NB4 (cell line): ENCODE data around the gene GARIN6.

Experiments
- DNase-seq: peaks from one replicate; pipeline ENCODE4 v3.0.0; 2010; ENCODE audit warnings: low read depth
- H3K4me3 ChIP-seq: one replicate; pipeline ENCODE4 v1.5.1; 2011; ENCODE audit warnings: mild to moderate bottlenecking, low read depth, low read length, moderate library complexity
- MYC ChIP-seq: IDR thresholded peaks from 2 replicates; pipeline ENCODE4 v1.6.1; 2011; ENCODE audit warnings: low read depth, low read length
- POLR2A ChIP-seq: IDR thresholded peaks from 2 replicates; pipeline ENCODE4 v1.6.1; 2011; ENCODE audit warnings: mild to moderate bottlenecking; ENCODE audit not compliant: insufficient read length; ENCODE audit errors: extremely low read depth
- TF ChIP-seq, protein P1 (sequence below): IDR thresholded peaks from 2 replicates; pipeline ENCODE4 v1.6.1; 2011; ENCODE audit warnings: low read depth, low read length
- TF ChIP-seq, protein P2 (sequence below): IDR thresholded peaks from one replicate; pipeline ENCODE4 v1.5.1; 2012; ENCODE audit warnings: low read depth, low read length

Gene GARIN6

DNA sequence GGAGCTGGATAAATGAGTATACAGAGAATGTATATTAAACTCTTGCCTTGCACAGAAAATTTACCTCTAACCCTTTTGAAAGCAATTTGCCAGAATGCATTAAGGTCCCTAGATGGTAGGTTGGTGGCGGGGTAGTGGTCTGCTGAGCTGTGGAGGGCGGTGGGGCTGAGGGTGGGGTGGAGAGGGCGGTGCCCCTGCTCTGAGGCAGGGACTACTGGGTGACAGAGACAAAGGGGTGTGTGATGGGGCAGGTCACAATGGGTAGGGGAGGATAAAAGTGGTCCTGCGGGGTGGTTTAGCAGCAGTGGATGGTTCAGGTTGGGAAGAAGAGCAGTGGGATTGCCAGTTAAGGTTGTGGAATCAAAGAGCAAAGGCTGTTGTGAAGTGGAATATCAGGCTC is at the start of gene GARIN6:
Gene GARIN6, plus strand, starts transcription at position 301 of the 400 bp plus-strand sequence. CDS start 422 bp downstream, outside the sequence.
- DNase-seq: no peak
- TF ChIP-seq, protein P1, sequence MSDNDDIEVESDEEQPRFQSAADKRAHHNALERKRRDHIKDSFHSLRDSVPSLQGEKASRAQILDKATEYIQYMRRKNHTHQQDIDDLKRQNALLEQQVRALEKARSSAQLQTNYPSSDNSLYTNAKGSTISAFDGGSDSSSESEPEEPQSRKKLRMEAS: no peak
- TF ChIP-seq MYC (no peak), POLR2A (no peak)
- TF ChIP-seq, protein P2, sequence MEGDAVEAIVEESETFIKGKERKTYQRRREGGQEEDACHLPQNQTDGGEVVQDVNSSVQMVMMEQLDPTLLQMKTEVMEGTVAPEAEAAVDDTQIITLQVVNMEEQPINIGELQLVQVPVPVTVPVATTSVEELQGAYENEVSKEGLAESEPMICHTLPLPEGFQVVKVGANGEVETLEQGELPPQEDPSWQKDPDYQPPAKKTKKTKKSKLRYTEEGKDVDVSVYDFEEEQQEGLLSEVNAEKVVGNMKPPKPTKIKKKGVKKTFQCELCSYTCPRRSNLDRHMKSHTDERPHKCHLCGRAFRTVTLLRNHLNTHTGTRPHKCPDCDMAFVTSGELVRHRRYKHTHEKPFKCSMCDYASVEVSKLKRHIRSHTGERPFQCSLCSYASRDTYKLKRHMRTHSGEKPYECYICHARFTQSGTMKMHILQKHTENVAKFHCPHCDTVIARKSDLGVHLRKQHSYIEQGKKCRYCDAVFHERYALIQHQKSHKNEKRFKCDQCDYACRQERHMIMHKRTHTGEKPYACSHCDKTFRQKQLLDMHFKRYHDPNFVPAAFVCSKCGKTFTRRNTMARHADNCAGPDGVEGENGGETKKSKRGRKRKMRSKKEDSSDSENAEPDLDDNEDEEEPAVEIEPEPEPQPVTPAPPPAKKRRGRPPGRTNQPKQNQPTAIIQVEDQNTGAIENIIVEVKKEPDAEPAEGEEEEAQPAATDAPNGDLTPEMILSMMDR: no peak
- H3K4me3 ChIP-seq: no peak within 1 kb of the TSS

DNA sequence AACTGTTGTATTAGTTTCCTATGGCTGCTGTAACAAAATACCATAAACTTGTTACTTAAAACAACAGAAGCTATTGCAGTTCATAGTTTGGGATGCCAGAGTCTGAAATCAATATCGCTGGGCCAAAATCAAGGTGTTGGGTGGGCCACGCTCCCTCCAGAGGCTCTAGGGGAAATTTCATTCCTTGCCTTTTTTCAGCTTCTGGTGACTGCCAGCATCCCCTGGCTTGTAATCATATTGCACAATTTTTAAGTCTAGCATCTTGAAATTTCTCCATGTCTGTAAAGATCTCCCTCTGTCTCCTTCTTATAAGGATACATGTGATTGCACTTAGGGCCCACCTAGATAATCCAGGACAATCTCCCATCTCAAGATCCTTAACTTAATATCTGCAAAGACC is 48.8 kb upstream of the GARIN6 start:
- DNase-seq: no peak
- TF ChIP-seq, protein P2: no peak
- TF ChIP-seq, protein P1: no peak
- H3K4me3 ChIP-seq: no peak overlapping the region

DNA sequence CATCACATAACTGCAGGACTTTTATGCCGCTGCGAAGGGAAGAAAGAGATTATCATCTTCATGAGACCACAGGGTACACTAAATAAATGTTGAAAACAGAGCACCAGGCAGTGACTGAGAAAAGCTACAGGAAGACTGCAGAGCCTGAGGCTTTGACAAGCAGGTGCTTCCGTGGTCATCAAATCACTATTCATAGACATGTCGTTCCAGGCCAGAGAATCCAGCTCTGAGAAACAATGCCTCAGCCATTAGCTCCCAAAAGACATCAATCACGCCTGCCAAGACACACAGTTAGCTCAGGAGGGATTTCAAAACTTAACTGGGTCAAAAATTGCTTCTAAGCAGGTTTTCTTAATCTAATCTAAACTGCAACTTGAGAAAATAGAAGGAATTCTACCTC is 47.2 kb upstream of the GARIN6 start:
- H3K4me3 ChIP-seq: no peak overlapping the region
- TF ChIP-seq, protein P2: no peak
- TF ChIP-seq, protein P1: no peak
- no peak for TF ChIP-seq MYC
- TF ChIP-seq POLR2A: no peak
- no peak for DNase-seq

DNA sequence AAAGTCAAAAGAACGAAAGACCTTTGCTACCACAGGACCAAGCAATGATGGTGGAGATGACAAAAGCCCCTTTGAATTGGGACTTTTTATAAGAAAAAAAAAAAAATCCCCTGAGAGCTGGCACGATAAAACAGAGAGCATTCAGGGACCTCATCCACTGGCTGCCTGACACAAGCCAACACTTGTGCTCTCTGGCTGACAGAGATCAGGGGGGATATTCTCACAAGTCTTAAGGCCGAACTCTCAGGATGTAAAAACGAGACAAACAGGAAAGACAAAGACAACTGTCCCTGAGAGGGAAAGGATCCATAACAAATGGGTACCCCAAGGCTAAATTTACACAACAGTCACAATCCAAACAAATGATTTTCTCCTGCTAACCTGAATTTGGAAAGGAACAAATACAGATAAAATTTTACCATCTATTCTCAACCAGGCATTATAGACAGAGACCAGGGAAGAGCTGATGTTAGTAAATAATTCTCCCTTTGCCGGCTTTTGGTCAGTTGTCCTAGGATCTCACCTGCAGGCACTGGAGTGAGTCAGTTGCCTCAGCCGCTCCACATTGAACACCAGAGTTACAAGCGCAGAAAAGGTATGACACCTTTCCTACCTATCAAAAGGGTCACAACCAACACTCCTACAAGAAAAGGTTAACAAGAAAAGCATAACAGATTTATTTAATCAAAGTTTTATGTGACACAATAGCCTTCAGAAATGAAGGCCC is 37.9 kb upstream of the GARIN6 start:
- DNase-seq: no peak
- TF ChIP-seq, protein P1: no peak
- TF ChIP-seq, protein P2: no peak
- TF ChIP-seq MYC (no peak), POLR2A (no peak)
- H3K4me3 ChIP-seq: no peak overlapping the region

DNA sequence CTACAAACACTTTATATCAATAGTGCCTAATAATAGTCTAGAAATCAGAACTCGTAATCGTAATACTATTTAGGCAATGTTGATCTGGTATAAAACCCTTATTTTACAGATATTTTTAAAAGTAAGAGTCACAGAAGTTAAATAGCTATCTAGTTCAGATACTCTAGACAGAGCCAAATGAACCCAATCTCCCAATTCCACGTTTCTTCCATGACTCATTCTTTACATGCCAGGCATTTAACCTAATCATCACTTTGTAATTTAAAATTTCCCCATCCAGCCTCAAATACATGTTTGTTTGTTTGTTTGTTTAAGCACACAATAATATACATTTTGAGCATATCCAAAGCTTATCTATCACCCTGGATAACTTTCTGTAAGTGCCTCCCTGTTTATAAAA is 36.4 kb upstream of the GARIN6 start:
- no peak for TF ChIP-seq POLR2A
- TF ChIP-seq, protein P2: no peak
- no peak for TF ChIP-seq MYC
- TF ChIP-seq, protein P1: no peak
- H3K4me3 ChIP-seq: no peak overlapping the region
- no peak for DNase-seq

DNA sequence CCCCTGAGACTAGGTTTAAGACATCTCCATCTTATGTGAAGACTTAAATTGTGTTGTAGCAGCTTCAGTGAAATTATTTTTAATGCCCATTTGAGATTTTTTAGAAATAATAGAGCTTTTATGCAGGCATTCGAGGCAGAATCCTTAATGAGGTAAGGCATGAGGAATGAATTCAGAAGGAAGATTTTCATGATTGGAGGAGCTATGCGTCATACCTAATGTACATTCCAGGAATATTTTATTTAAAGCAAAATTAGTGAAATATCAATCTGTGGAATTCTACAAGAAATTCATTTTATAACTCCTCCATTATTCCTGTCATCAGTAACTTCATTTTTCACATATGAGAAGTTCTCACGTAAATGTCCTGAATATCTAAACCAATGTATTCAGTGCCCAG is 36.0 kb upstream of the GARIN6 start:
- TF ChIP-seq, protein P1: no peak
- DNase-seq: no peak
- no peak overlapping the region for H3K4me3 ChIP-seq
